MM.1S (cell line): Measurements from ENCODE around the gene PLAAT3.
A peak's percentile ranks its signal among the peaks of the same experiment; 100 is the strongest.
"Not testable (repeated sequence)": the region's sequence is repeated elsewhere in the genome, so short reads cannot be mapped to it uniquely, and the experiment has no call there.

Source experiments
- DNase-seq: peaks from one replicate; pipeline ENCODE4 v3.0.0-alpha.2; 2015
- H2AFZ ChIP-seq: fragments of 300-600 bp; sonication (generic); 2 replicates; pipeline ENCODE4 v1.6.0; 2016; ENCODE audit warnings: antibody characterized with exemption, low read length
- H3F3A ChIP-seq: fragments of 300-600 bp; sonication (generic); 2 replicates; pipeline ENCODE4 v1.6.1; 2016; ENCODE audit warnings: mild to moderate bottlenecking, antibody characterized with exemption, low read length, moderate library complexity, mixed read lengths; ENCODE audit not compliant: insufficient read depth
- H3K27ac ChIP-seq: fragments of 300-600 bp; sonication (generic); 2 replicates; pipeline ENCODE4 v1.5.1; 2016; ENCODE audit warnings: mild to moderate bottlenecking, low read length
- H3K27me3 ChIP-seq: fragments of 300-600 bp; sonication (generic); replicated peaks from 2 replicates; pipeline ENCODE4 v1.6.0; 2016; ENCODE audit warnings: low read length; ENCODE audit not compliant: insufficient read depth
- H3K36me3 ChIP-seq: fragments of 300-600 bp; sonication (generic); replicated peaks from 2 replicates; pipeline ENCODE4 v1.6.1; 2016; ENCODE audit warnings: mild to moderate bottlenecking, low read length, mixed read lengths; ENCODE audit not compliant: insufficient read depth
- H3K4me1 ChIP-seq: fragments of 300-600 bp; sonication (generic); 2 replicates; pipeline ENCODE4 v1.6.1; 2016; ENCODE audit warnings: low read length, mixed read lengths
- H3K4me2 ChIP-seq: fragments of 300-600 bp; sonication (generic); 2 replicates; pipeline ENCODE4 v1.6.0; 2016; ENCODE audit warnings: low read depth, low read length
- H3K4me3 ChIP-seq: fragments of 300-600 bp; sonication (generic); 2 replicates; pipeline ENCODE4 v1.5.1; 2016; ENCODE audit warnings: low read length, mixed read lengths
- H3K79me2 ChIP-seq: fragments of 300-600 bp; sonication (generic); 2 replicates; pipeline ENCODE4 v1.6.1; 2016; ENCODE audit warnings: mixed run types, low read length, mixed read lengths
- H3K9ac ChIP-seq: fragments of 300-600 bp; sonication (generic); 2 replicates; pipeline ENCODE4 v1.6.1; 2016; ENCODE audit warnings: low read length, mixed read lengths
- H3K9me2 ChIP-seq: fragments of 300-600 bp; sonication (generic); replicated peaks from 2 replicates; pipeline ENCODE4 v1.6.1; 2016; ENCODE audit warnings: mild to moderate bottlenecking, low read length, mixed read lengths; ENCODE audit not compliant: insufficient read depth
- H3K9me3 ChIP-seq: fragments of 300-600 bp; sonication (generic); replicated peaks from 2 replicates; pipeline ENCODE4 v1.6.1; 2016; ENCODE audit warnings: mild to moderate bottlenecking, low read length, mixed read lengths; ENCODE audit not compliant: insufficient read depth
- H4K20me1 ChIP-seq: fragments of 300-600 bp; sonication (generic); 2 replicates; pipeline ENCODE4 v1.6.1; 2016; ENCODE audit warnings: mild to moderate bottlenecking, low read length, moderate library complexity, mixed read lengths; ENCODE audit not compliant: insufficient read depth
- EZH2 ChIP-seq: fragments of 300-600 bp; sonication (generic); optimal IDR thresholded peaks from 2 replicates; pipeline ENCODE3; 2017; ENCODE audit warnings: low read depth, mild to moderate bottlenecking, antibody characterized with exemption, low read length, mixed read lengths
- EZH2phosphoT487 ChIP-seq: fragments of 300-600 bp; sonication (generic); IDR thresholded peaks from 2 replicates; pipeline ENCODE4 v1.6.1; 2018; ENCODE audit warnings: antibody characterized with exemption, low read length
- TF ChIP-seq, protein P1 (sequence below): fragments of 300-600 bp; sonication (generic); IDR thresholded peaks from 2 replicates; pipeline ENCODE4 v1.5.1; 2016; ENCODE audit warnings: antibody characterized with exemption, low read length, mixed read lengths

The PLAAT3 gene

DNA sequence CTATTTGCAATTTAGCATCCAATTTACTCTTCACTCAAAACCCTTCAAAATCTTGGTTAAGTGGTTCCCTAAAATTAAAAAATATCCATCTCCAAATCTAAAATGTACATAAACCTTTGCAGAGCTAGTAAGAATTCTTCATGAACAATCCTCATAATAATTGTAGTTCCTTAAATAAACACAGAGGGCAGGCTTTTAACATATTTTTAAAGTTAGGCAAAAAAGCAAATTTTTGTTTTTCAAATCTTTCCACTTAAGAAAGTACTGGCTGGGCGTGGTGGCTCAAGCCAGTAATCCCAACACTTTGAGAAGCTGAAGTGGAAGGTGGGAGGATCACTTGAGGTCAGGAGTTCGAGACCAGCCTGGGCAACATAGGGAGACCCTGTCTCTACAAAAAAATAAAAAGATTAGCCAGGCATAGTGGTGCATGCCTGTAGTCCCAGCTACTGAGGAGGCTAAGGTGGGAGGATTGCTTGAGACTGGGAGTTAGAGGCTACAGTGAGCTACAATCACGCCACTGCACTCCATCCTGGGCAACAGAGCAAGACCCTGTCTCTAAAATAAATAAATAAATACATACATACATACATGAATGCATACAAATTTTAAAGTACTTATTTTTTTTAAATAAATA, 25.1 kb upstream of the PLAAT3 start:
- Histone ChIP-seq H3K36me3 (no peaks in the 10 kb centered on the region), H3K9me2 (no peaks in the 10 kb centered on the region), H3K4me3 (no peak overlapping the region), H2AFZ (no peak overlapping the region), H3K9me3 (no peaks in the 10 kb centered on the region), H3K27me3 (no peaks in the 10 kb centered on the region), H3K4me2 (no peak overlapping the region), H3K27ac (no peak overlapping the region), H3K9ac (no peak overlapping the region), H3F3A (no peaks in the 10 kb centered on the region; the same call in 1 of the 2 replicates), H4K20me1 (no peaks in the 10 kb centered on the region; the same call in 1 of the 2 replicates), H3K4me1 (no peaks in the 10 kb centered on the region), H3K79me2 (no peaks in the 10 kb centered on the region)
- TF ChIP-seq, protein P1, sequence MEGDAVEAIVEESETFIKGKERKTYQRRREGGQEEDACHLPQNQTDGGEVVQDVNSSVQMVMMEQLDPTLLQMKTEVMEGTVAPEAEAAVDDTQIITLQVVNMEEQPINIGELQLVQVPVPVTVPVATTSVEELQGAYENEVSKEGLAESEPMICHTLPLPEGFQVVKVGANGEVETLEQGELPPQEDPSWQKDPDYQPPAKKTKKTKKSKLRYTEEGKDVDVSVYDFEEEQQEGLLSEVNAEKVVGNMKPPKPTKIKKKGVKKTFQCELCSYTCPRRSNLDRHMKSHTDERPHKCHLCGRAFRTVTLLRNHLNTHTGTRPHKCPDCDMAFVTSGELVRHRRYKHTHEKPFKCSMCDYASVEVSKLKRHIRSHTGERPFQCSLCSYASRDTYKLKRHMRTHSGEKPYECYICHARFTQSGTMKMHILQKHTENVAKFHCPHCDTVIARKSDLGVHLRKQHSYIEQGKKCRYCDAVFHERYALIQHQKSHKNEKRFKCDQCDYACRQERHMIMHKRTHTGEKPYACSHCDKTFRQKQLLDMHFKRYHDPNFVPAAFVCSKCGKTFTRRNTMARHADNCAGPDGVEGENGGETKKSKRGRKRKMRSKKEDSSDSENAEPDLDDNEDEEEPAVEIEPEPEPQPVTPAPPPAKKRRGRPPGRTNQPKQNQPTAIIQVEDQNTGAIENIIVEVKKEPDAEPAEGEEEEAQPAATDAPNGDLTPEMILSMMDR: peak; percentile 50
- TF ChIP-seq EZH2phosphoT487: no peak
- DNase-seq: peak; percentile 44

DNA sequence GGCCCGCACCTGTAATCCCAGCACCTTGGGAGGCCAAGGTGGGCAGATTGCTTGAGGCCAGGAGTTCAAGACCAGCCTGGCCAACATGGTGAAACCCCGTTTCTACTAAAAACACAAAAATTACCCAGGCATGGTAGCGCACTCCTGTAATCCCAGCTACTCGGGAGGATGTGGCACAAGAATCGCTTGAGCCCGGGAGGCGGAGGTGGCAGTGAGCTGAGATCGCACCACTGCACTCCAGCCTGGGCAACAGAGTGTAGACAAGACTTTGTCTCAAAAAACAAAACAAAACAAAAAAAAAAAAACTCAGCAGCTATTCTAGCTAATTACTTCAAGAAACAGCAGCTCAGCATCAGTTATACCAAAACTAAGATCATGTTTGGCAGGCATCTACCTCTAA, 24.2 kb upstream of the PLAAT3 start:
- not testable (repeated sequence) for H3K27me3 ChIP-seq, H3F3A ChIP-seq, H3K4me3 ChIP-seq, DNase-seq, H3K4me1 ChIP-seq, H3K79me2 ChIP-seq, H3K9me3 ChIP-seq, H3K27ac ChIP-seq, H3K9ac ChIP-seq, H3K9me2 ChIP-seq, H4K20me1 ChIP-seq, H2AFZ ChIP-seq, H3K4me2 ChIP-seq, H3K36me3 ChIP-seq

DNA sequence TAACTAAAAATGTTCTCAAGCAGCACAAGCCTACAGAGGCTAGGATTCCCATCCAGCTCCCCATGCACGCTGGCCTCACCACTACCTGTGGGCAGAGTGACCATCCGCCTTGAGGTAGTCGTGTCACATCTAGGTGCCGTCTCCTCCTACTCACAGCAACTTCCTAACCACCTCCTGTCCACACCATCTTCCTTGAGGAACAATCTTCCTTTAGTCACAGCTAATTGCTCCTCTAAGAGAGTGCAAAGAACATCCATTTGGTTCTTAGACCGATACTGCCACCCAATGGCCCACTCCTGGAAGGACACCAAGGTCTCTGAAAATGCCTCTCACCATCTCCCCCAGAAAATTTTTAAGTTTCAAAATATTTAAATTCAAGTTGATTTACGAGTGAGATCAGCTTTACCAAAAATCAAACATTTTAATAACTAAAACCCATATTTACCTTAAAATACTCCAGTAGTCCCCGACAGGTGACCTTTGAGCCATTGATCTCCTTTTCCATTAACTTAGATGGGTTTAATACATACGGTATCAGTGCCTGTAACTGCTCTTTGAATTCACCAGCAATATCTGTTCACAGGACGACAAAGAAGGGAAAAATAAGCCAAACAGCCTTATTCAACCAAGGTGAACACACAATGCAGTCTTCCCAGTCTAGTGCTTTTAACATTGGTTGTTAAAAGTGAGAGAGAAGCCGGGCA, 21.7 kb upstream of the PLAAT3 start:
- H3K9ac ChIP-seq: no peak overlapping the region
- no peaks in the 10 kb centered on the region for H3K27me3 ChIP-seq
- no peak overlapping the region for H3K4me3 ChIP-seq
- H3K4me1 ChIP-seq: no peaks in the 10 kb centered on the region
- H2AFZ ChIP-seq: no peak overlapping the region
- no peaks in the 10 kb centered on the region for H3K9me3 ChIP-seq
- peaks cover 4% of the 10 kb centered on the region; the same call in 1 of the 2 replicates for H3K36me3 ChIP-seq
- no peaks in the 10 kb centered on the region for H3K9me2 ChIP-seq
- DNase-seq: peak; percentile 50
- H3F3A ChIP-seq: no peaks in the 10 kb centered on the region; the same call in 1 of the 2 replicates
- H3K79me2 ChIP-seq: no peaks in the 10 kb centered on the region
- H3K4me2 ChIP-seq: no peak overlapping the region
- H3K27ac ChIP-seq: no peak overlapping the region
- no peaks in the 10 kb centered on the region; the same call in 1 of the 2 replicates for H4K20me1 ChIP-seq
- TF ChIP-seq EZH2phosphoT487: no peak
- TF ChIP-seq, protein P1: peak; percentile 75

DNA sequence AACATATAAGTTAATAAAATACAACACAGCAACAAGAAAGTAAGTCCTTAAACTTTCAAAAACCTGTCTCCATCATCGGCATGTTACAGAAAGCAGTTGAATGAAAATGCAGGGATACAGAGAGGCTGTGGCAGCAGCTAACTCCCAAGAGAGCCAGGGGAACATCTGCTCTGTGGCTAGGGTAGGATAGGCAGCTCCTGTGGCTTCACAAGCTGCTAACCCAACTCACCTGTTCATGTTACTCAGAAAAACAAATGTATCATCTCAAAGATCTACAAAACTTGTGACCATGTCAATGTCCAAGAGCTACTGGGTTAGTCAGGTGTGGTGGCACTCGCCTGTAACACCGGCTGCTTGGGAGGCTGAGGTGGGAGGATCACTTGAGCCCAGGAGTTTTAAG, 15.2 kb upstream of the PLAAT3 start:
- no peaks in the 10 kb centered on the region for H3F3A ChIP-seq

More for the DNA sequence above, 15.2 kb upstream of the PLAAT3 start:
- Histone ChIP-seq H3K4me3 (no peak overlapping the region), H2AFZ (no peak overlapping the region), H3K36me3 (peaks cover 4% of the 10 kb centered on the region; the same call in 1 of the 2 replicates), H3K4me1 (no peaks in the 10 kb centered on the region), H3K79me2 (no peaks in the 10 kb centered on the region), H4K20me1 (no peaks in the 10 kb centered on the region), H3K9me2 (no peaks in the 10 kb centered on the region), H3K27ac (no peak overlapping the region), H3K9ac (no peak overlapping the region), H3K27me3 (no peaks in the 10 kb centered on the region), H3K9me3 (no peaks in the 10 kb centered on the region), H3K4me2 (no peak overlapping the region)
- no peak for DNase-seq
- TF ChIP-seq, protein P1: no peak
- TF ChIP-seq EZH2phosphoT487: no peak
- no peak for TF ChIP-seq EZH2
